Hematopoietic multipotent progenitor cell treated with erythropoietin and hydrocortisone succinate and interleukin-3 and kit ligand, for 17 days (in vitro differentiated cells): ENCODE measurements around the gene ACAD9.
"Not testable (repeated sequence)": the region's sequence is repeated elsewhere in the genome, so short reads cannot be mapped to it uniquely, and the experiment has no call there.

Experiments used
- DNase-seq: peaks from one replicate; pipeline ENCODE4 v3.0.0-alpha.2; 2015; ENCODE audit warnings: low spot score

Gene ACAD9

GRCh38 chr3:128895843-128896697 lies 16.6 kb downstream of the ACAD9 start:
- no peak for DNase-seq

- no peak for DNase-seq
These were observed 23.0 kb downstream of the ACAD9 start for GRCh38 chr3:128902426-128902825.

DNA sequence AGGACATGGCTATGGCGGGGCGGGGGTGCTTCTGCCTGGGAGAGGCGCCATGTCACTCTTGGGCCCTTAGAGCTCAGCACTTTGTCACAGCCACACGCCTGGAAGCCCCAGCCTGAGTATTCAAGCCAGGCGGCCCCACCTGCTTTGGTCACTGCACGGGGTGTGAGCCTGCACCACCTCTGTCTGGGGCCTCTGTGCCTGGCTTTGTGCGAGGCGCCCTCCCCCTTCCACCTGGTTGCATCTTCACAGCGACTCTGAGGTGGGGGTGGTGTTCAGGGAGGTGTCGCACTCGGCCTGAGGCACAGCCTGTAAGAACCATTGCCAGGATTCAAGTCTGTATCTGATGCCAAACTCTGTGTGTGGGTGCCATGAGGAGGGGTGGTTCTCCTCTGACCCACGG lies 24.1 kb downstream of the ACAD9 start:
- DNase-seq, result no peak

DNA sequence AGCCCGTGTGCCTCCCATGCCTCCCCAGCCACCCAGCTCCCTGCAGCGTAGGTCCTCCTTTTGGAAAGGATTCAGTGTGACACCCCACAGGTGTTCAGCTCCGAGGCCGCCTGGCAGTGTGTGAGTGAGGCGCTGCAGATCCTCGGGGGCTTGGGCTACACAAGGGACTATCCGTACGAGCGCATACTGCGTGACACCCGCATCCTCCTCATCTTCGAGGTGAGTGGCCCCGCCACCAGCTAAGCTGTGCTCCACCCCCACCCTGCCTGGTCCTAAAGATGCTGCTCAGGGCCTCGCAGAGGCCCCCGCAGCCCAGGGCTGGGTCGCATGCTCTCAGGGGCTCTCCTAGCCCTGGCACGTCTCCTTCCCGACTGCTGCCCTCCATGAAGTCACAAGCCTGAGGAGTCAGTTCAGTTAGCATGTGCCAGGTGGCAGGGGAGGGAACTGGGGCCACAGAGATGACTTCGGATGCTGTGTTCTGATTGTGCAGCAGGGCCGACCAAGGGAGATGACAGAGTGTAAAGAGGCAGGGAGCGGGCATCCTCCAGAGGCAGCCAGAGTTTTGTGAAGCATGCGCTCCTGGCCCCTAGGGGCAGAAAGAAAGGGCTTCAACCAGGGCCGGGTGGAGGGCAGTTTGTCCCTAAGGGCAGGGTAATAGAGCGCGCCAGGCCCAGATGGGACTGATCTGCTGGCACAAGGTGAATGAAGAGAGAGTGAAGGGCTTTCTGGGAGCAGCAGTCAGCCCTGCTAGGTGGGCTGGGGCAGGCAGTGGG lies 26.8 kb downstream of the ACAD9 start:
- no peak for DNase-seq

GRCh38 chr3:128906804-128907525 lies 27.5 kb downstream of the ACAD9 start:
- no peak for DNase-seq

- DNase-seq, result no peak
These were observed 28.5 kb downstream of the ACAD9 start for GRCh38 chr3:128907706-128908445.

GRCh38 chr3:128908951-128909350 lies 29.5 kb downstream of the ACAD9 start:
- DNase-seq, result no peak

- no peak for DNase-seq
These were observed 30.6 kb downstream of the ACAD9 start for GRCh38 chr3:128910006-128910405.

- no peak for DNase-seq
These were observed 32.5 kb downstream of the ACAD9 start for GRCh38 chr3:128911911-128912310.

GRCh38 chr3:128914966-128915645 lies 35.7 kb downstream of the ACAD9 start:
- DNase-seq, result no peak

GRCh38 chr3:128917291-128917690 lies 37.9 kb downstream of the ACAD9 start:
- no peak for DNase-seq

- DNase-seq, result no peak
These were observed 40.6 kb downstream of the ACAD9 start for GRCh38 chr3:128919988-128920387.

GRCh38 chr3:128922804-128923459 lies 43.5 kb downstream of the ACAD9 start:
- no peak for DNase-seq

DNA sequence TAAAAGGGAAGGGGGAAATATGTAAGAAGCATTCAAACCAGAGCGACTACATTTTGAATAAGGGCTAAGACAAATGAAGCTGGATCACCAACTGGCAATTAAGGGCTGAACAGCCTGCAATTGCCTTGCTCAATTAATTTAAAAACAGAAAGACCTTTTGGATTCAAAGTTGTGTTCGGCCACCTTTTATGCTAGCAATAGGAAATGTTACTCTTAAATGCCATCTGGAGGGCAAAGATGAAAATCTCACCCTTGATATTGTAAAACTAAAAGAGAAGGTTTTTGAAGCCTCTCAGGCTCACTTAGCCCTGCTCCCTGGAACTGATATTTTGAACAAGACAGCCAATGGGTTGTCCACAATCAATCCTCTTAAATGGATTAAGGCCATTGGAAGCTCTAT lies 44.2 kb downstream of the ACAD9 start:
- DNase-seq, result no peak

DNA sequence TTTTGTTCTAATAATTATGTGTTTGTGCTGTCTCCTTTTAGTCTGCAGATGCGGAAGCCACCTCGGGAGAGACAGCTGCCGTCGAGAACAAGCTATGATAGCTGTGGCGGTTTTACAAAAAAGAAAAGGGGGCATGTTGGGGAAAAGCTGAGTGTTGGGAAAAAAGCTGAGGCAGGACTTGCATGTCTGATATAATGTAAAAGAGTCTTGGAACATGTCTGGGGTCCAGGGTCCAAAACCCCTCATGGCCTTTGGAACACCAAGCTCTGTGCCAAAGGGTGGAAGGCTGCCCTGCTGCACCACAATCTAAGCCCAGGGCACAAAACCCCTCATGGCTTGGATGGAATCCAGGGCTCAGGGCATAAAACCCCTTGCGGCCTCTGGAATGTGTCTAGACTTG lies 44.6 kb downstream of the ACAD9 start:
- DNase-seq, result not testable (repeated sequence)

DNA sequence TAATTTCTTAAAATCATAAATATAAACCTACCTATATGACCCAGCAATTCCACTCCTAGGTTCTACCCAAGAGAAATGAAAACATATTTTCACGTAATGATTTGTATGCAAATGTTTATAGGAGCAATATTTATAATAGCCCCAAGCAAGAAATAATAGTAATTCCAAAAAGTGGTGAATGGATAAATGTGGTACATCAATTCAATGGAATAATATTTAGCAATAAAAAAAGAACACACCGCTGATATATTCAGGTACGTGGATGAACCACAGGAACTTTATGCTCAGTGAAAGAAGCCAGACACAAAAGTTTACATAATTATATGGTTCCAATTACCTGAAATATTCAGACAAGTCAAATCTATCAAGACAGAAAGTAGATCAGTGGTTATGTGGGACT lies 49.9 kb downstream of the ACAD9 start:
- no peak for DNase-seq

GRCh38 chr3:128931046-128931445 lies 51.6 kb downstream of the ACAD9 start:
- no peak for DNase-seq

DNA sequence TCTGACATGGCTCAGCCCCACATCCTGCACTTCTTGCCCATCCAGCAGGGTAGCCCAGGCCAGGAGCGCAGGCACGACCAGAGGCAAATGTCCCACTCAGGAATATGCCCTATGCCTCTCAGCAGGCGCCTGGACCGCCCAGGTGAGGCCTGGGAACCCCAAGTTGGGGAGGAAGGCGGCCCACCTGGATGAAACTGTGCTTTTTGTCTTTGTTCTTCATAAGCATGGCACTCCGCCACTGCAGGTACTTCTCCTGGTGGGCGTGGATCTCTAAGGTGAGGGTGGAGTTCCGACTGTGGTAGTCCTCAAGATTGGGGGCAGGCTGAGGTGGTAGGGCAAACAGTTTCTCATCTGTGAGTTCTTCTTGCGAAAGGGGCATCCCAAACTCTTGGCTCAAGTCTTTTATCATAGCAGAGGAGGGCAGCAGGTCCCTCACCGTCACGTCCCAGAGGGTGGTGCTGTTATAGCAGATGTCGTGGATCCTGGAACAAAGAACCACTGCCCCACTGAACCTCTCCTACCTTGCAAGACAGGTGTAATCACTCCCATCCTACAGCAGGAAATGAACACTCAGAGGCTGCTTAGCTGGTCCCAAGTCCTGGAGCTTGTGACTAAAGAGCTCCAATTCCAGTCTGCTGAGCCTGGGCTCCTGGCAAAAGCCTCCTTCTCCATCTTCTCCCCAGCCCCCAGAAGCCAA lies 53.2 kb downstream of the ACAD9 start:
- no peak for DNase-seq

DNA sequence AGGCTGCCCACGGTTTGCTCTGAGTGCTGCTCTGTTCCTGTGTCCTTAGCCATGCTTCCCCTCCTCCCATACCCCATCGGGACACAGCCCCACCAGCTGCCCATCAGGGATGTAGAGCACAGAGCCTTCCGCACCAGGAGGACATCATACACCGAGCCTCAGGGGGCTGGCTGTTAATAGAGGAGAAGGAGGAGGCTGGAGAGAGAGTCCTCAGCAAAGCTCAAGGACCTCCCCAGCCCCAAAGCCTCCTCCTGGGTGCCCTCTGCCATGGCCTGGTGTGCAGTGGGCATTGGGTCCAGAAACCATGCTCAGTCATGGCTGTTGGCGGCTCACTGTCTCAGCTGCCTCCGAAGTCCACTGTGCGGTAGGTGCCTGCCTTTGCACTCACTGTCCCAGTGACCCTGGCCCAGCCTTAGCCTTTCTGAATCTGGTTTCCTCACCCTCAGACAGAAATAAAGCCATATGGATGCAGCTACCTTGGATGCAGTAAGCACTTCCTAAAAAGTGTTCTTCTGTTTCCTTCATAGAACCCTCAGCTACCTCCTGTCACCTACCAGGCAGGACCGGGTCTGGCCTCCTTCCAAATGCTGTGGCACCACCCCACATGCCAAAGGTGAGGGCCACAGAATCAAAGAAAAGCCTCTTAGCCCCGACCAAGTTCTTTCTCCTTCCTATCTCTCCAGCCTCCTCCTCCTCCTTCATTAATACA lies 53.9 kb downstream of the ACAD9 start:
- no peak for DNase-seq

DNA sequence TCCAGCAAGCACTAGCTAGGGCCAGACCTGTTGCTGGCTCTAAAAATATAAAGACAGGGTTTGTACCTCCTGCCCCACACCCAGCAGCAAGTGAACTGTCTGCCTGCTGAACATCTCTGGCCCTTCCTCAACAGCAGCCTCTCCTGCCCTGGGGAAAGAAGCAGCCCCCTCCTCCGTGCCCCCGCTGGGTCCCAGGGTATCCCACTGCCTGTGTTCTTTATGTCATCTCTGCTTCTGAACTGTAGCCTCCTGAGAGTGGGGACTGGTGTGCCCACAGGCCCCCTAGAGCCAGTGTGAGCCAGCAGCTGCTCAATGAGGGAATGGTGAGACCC lies 54.5 kb downstream of the ACAD9 start:
- DNase-seq, result no peak
